Mononuclear cell (primary cell): ENCODE results near the gene CTSE. TPM values are rescaled to one million over a fixed set of nuclear protein-coding genes. Genes with fewer than 3 reads are reported as not detected.

Source experiments
- H3K27me3 ChIP-seq: 2 replicates; pipeline ENCODE4 v1.6.0; 2011; ENCODE audit warnings: low read length, control low read depth; ENCODE audit not compliant: insufficient read depth
- H3K4me1 ChIP-seq: 2 replicates; pipeline ENCODE4 v1.5.1; 2011; ENCODE audit warnings: mild to moderate bottlenecking, low read length, control low read depth; ENCODE audit not compliant: insufficient read depth
- H3K4me3 ChIP-seq: 2 replicates; pipeline ENCODE4 v1.5.1; 2011; ENCODE audit warnings: mild to moderate bottlenecking, low read length, moderate library complexity
- H3K9me3 ChIP-seq: 2 replicates; pipeline ENCODE4 v1.5.1; 2011; ENCODE audit warnings: low read depth, mild to moderate bottlenecking, control low read depth, low read length
- total RNA-seq: library from RNA; depleted of rRNA; stranded (reverse); fragments of >200 nt; gene quantifications from one replicate; pipeline ENCODE4 v1.2.3, GENCODE V29; 2012

Gene CTSE
- total RNA-seq, 1 donor = not detected

DNA sequence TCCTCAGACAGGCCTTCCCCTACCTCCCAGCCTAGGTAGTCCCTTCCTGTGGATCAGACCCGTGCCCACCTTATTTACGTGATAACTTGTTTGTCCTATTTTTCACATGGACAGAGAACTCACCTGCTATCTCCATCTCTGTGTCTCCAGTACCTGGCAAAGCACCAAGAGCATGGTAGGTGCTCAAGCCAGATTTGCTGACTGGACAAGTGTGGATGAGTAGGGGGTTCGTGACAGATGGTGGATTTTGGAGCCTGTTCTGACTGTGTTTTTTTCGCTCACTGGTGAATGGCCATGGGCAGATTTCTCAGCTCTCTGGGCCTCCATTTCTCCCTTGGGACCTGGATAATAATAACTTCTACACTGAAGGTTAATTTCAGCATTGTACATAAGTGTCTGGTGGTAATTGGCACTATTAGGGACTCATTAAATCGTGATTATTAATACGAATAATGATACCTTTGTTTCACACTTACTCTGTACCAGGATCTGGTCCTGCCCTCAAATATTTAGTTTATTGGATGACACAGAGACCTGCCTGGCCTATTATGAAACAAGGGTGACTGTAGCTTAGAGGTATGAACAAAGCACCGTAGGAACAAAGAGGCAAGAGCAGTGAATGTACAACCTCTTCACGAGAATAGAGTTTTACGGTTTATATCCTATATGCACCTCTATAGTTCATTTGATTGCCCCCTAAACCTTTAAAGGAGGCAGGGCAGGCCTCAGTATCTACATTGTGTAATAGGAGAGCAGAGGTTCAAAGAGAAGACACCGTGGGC lies 56.0 kb downstream of the CTSE start:
- H3K27me3 ChIP-seq = no peaks in the 10 kb centered on the region
- no peaks in the 10 kb centered on the region for H3K9me3 ChIP-seq
- no peak overlapping the region for H3K4me3 ChIP-seq
- H3K4me1 ChIP-seq = peaks cover 10% of the 10 kb centered on the region

DNA sequence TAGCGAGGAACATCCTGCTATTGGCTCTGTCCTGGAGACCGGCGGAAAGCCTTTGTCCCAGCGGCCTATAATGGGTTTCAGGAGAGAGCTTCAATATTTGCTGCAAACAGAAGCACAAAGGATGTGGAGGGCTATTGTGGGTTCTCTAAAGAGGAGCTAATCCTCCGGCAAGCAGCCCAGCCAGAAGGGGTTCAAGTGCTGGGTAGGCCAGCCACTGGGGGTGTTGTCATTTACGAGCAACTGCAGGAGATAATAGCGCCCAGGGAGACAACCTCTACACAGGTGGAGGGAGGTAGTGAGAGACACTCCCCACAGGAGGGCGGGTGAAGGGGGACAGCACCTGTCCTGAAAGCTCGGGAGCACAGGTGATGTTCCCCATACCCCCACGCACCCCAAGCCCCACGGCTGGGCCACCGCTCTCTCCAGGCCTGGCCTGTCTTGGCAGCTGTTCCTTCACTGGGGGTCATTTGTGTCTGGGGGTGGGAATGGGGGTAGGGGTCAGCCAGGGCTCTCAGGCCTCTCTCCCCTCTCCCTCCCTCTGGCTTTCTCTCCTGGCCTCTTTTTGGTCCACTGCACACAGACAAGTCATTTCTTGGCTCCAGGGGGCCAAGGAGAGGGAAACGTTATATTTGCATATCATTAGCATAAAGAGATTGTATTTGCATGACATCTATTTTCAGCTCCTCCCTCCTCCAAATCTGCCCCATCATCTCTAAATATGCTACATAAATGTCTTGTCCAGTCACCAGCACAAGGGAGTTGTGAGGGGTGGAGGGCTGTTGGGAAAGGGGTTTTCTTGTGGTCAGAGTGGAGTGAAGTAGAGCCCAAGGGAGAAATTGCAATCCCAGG lies 58.4 kb downstream of the CTSE start:
- H3K4me3 ChIP-seq = no peak overlapping the region

DNA sequence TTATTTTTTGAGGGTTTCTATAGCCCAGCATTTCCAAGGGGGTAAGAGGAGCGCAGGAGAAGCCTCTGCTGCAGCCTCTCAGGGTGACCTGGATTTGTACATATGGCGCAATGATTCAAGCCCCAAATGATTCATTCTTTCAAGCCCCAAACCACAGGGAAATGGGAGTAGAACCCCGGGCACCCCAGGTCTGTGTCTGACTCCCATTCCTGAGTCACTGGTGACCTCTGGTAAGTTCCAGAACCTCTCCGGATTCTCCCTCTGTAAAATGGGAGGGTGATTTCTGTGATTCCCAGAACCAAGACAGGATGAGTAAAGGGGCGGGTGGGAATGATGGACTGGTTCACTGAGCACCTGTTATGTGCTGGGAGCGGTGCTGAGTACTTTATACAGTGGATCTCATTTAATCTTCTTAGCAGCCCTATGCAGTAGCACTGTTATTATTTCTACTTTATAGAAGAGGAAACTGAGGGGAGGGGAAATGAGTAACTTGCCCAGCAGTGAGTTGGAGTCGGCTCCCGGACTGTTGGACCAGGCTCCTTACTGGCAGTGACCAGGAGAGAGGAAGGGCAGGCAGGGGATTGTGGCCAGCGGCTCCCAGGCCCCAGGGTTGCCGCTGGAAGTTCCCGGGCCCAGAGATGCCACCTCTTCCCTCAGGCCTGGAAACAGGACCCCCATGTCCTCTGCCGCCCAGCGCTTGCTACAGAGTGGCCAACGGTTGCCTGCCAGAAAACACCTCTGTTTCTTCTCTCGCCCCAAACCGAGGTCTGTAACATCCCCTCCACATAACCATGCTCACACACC lies 60.1 kb downstream of the CTSE start:
- no peak overlapping the region for H3K4me3 ChIP-seq
- H3K9me3 ChIP-seq = no peaks in the 10 kb centered on the region
- peaks cover 18% of the 10 kb centered on the region for H3K4me1 ChIP-seq
- no peaks in the 10 kb centered on the region for H3K27me3 ChIP-seq

More for the DNA sequence above, 58.4 kb downstream of the CTSE start:
- Histone ChIP-seq H3K4me1 (peaks cover 18% of the 10 kb centered on the region), H3K9me3 (no peaks in the 10 kb centered on the region), H3K27me3 (no peaks in the 10 kb centered on the region)

DNA sequence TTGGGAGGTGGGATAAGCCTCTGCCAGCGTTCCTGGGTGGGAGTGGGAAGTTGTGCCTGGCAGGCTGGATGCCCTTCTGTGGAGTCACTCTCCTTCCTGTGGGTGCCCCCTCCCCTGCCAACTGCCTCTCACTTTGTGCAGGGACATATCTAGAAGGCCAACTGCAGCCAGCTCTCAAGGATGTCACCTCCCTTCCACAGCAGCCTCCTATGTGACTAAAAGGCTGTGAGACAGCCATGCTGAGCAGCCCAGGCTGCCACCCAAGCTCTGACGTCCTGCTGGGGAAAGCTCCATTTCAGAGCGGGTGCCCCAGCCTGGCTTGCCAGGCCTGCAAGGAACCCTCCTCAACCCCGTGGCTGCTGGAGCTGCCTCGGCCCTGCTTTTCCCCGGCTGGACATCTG lies 60.9 kb downstream of the CTSE start:
- Histone ChIP-seq H3K4me3 (no peak overlapping the region), H3K27me3 (no peaks in the 10 kb centered on the region), H3K9me3 (no peaks in the 10 kb centered on the region), H3K4me1 (peaks cover 18% of the 10 kb centered on the region)

DNA sequence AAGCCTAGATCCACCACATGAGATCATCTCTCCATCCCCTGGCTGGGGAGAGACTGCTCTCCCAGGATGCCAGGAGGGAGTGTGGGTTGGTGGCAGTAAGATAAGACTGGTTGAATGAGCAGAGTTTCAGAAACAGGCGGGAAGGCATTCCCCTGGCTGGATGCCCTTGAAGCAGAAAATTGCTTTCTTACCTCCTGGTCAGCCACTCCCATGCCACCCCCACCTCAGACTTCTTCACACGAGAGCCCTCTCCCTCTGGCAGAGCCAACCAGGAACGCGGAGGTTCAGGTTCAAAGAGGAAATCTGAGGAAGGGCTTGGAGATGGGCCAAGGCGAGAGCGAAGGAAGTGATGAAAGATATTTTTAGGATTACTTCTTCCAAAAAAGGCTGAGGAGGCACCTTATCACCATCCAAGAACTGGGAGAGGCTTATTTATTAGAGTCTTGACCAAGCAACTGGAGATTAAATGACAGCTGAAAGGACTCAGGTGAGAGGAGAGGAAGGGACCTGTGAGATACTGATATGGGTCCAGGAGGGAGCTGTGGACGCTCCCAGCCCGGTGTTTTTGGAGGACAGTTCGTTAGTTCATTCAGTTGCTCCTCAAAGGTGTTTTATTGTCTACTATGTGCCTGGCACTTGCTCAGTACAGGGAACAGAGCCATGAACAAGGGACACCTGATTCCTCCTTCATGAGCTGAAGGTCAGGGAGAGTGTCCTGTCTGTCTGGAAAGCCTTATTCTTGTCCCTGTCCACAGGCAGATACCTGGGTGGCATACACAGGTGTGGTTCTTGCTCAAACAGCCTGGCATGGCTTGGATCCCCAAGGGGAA lies 61.5 kb downstream of the CTSE start:
- peaks cover 18% of the 10 kb centered on the region for H3K4me1 ChIP-seq
- no peaks in the 10 kb centered on the region for H3K27me3 ChIP-seq
- H3K9me3 ChIP-seq = no peaks in the 10 kb centered on the region
- no peak overlapping the region for H3K4me3 ChIP-seq

DNA sequence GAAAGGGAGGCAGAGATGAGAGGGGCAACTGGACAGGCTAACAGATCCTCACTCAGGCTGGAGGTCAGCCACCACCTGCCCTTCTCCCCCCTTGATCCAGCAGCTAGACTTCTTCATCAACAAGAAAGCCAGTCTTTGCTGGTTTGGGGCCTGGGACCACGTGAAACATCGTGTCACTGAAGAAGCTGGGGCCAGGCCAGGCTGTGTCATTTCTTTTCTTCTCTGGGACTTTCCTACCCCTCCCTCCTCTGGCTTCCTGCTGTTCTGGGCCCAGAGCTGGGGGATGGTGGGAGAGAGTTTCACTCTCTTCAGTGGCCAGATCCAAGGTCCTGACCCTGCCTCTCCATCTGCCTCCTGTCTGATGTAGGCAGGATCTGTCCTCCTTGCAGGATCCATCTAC lies 62.3 kb downstream of the CTSE start:
- no peaks in the 10 kb centered on the region for H3K27me3 ChIP-seq
- H3K4me3 ChIP-seq = no peak overlapping the region
- peaks cover 18% of the 10 kb centered on the region for H3K4me1 ChIP-seq
- H3K9me3 ChIP-seq = no peaks in the 10 kb centered on the region

DNA sequence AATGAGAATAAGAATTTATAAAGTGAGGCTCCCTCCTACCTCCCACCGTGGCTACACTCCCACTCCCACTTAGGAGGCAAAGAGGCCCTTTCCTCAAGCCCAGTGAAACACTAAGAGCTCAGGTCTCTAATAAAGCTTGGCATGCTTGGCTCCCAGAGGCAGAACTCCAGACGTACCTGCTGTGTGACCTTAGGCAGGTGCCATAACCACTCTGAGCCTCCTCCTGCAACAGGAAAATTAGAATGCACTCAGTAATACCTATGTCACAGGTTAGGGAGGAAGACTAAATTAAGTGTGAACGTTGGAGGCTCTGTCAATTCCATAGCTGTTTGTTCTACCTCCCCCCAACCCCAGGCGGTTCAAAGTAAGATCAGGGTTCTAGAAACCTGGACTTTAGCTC lies 63.9 kb downstream of the CTSE start:
- H3K4me1 ChIP-seq = peaks cover 18% of the 10 kb centered on the region
- H3K27me3 ChIP-seq = no peaks in the 10 kb centered on the region
- H3K4me3 ChIP-seq = no peak overlapping the region
- no peaks in the 10 kb centered on the region for H3K9me3 ChIP-seq

Other genes with a start within 250 kb of the CTSE start
- 21.1 TPM for gene RAB29, start 248.4 kb downstream of the CTSE start, total RNA-seq
- 16.1 TPM for gene SLC41A1, start 210.7 kb downstream of the CTSE start, total RNA-seq
- 0.42 TPM for gene PM20D1, start 173.8 kb downstream of the CTSE start, total RNA-seq
- gene SLC26A9, start 80.4 kb downstream of the CTSE start, total RNA-seq = not detected
- 0.10 TPM for gene RAB7B, start 20.5 kb downstream of the CTSE start, total RNA-seq
- gene RHEX, start 29.3 kb upstream of the CTSE start, total RNA-seq = not detected
- gene AVPR1B, start 93.5 kb upstream of the CTSE start, total RNA-seq = not detected
- gene FAM72A, start 178.9 kb upstream of the CTSE start, total RNA-seq = 1.9 TPM
- 30.2 TPM for gene SRGAP2, start 179.6 kb upstream of the CTSE start, total RNA-seq